ENCODE results near the gene TRPV4.

TRPV4 gene

DNA sequence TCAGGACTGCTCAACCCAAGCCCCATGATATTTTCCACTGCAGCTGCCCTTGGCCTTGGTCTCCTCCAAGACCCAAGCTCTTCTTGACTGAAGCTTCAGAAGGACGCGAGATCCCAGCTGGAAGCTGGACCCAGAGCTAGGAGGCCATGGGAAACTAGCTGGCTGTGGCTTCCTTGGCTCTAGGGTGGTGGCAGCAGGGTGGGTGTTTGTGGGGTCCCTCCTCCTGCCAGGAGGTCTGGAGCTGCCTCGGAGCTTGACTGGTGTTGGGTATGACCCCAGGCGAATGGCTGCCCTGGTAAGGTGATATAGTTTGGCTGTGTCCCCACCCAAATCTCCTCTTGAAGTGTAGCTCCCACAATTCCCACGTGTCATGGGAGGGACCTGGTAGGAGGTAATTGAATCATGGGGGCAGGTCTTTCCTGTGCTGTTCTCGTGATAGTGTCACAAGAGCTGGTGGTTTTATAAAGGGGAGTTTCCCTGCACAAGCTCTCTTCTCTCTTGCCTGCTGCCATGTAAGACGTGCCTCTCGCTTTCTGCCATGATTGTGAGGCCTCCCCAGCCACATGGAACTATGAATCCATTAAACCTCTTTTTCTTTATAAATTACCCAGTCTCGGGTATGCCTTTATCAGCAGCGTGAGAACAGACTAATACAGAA lies 51.4 kb downstream of the TRPV4 start:
- DNase-seq (ENCODE audit: low read depth in 2 of 2, low spot score in 1 of 2) = no peak

DNA sequence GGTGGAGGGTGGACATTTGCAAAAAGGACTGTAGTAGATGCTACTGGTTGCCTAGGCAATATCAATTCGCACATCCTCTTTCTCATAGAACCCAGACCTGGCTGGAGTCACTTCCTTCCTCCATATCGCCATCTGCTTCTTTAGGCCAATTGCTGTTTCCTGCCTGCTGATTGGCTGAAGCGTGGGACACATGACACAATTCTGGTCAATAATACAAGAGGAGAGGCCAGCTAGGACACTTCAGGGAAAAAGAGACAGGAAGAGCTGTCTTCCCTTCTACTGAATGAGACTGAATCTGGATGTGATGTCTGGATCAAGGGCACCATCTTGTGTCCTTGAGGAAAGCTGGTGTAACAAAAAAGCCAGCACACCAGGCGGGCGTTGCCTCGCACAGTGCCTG lies 53.8 kb downstream of the TRPV4 start:
- DNase-seq (ENCODE audit: low read depth in 2 of 2, low spot score in 1 of 2) = no peak

DNA sequence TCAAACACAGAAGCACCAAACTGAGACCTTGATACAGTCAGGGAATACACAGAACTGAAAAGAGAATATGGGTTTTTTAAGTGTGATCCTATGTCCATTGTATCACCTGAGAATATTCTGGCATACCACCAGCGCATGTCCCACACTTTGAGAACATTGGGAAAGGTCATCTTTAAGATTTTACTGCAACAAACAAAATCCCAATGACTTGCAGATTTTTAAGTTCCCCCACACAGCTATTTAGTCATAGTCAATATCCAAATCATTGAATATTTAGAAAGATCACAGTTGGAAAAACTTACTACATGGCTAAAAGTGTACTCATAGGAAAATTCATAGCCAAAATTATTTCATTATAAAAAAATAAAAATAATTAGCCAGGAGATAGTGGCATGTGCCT lies 54.5 kb downstream of the TRPV4 start:
- no peak for DNase-seq (ENCODE audit: low read depth in 2 of 2, low spot score in 1 of 2)

DNA sequence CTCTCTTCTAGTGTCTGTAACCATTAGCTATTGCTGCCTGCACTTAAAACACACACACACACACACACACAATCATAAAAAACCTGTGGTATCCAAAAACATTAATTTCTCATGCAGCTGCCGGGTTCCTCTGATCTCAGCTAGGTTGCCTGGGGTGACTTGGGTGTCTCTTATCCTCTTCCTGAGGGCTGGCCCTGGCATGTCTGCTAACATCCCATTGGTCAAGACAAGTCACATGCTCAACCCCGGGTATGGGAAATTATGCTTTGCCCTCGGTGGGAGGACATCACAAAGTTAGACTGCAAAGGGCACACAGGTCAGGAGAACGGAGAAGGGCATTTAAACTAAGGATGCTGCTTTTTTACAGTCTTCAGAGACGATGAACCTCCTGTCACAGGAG lies 55.7 kb downstream of the TRPV4 start:
- no peak for DNase-seq (ENCODE audit: low read depth in 2 of 2, low spot score in 1 of 2)

DNA sequence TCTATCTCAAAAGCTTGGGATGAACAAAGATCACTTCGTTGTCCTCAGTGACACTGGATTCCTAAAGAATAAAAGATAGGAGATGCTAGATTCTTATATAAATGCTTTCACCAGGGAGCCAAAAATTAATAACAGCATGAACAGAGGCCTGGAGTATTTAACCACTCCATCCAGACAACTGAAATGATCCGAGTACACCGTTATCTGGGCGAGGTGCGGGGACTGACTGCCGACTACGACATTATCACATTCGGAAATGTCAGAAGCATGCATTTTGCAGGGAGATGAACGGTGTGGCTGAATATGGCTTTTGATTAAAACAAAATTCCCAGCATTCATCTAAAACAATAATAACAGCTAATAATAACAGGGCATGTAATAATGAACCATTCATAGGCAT lies 56.6 kb downstream of the TRPV4 start:
- DNase-seq (ENCODE audit: low read depth in 2 of 2, low spot score in 1 of 2) = no peak

DNA sequence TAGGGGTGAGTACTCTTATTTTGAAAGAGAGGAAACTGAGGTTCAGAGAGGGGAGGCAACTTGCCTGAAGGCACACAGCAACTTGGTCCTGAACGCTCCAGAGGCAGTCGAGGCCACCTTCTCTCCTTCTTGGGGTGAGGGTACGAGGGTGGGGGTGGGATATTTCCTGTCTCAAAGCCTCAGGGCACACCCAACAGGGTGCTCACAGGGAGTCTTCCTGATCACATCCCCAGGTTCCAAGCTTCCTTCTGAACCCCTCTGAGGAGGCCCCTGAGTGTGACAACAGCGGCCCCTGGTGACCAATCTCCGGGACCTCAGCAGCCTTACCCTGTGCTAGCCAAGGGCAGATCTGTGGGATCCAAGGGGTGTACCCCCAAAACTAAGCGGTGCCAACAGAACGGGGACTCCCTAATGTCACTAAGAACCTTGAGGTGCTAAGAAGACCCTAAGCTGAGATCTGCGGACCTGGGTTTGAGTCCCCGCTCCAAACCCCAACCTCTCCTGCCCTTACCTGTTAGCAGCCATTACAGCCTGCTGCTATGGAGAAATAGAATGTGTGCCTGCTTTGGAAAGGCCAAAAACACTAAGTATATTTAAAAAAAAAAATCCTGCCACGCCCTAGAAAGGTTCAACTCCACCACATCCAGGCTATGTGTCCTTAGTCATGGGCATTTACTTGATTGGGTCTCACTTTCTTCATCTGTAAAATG lies 57.9 kb downstream of the TRPV4 start:
- DNase-seq (ENCODE audit: low read depth in 2 of 2, low spot score in 1 of 2) = peak; percentile 39 to 47

DNA sequence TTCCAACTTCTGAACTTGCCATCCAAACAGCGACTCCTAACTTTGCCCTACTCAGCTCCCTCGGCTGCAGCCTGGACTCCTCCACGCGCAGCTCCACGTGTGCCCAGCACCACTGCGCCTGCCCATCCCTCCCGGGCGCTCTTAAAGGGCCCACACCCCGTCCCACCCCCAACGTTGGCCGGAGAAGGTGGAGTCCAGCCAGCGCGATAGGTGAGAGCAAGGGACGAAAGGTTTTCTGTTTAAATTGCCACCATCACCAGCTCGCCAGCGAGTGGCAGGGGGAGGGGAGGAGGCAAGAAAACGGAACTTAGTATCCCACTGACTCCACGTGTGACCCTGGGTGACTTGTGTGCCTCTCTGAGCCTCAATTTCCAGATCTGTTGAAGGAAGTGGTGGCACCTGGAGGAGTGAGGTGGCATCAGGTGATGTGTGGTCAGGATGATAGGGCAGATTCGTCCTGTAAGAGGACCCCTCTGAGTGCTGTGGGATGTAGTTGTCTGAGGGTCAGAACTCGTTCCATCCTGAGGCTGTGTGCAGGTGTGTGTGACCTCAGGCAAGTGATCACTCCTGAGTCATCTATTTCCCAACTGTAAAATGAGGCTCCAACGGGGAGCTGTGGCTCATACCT lies 59.7 kb downstream of the TRPV4 start:
- DNase-seq (ENCODE audit: low read depth in 2 of 2, low spot score in 1 of 2) = no peak

DNA sequence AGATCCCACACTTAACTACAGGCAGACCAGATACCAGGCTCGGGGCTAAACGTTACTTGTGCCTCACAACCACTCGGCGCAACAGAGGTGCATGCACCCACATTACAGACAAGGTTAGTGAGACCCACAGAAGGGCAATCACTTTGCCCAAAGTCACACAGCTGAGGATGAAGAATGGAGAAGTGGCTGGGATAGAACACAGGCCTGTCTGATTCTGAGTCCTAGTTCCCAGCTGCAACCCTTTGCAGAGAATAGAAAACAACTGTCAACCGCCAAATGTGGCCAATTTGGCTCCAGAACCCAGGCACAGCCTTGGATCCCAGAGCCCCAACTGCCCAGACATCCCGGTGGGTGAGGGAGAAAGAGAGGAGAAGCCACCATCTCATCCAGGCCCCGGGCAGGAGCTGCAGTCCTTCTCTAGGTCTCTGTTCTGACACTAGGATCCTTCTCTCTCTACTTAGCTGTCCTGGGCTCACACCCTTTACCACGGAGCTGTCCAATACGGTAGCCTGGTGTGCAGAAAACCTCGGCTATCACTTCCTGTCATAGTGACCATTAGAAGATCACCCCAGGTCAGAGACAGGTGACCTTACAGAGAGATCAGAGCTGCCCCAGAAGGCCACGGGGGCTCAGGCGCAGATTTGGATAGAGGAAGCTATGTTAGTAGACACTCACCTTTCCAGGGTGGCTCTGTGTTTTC lies 60.4 kb downstream of the TRPV4 start:
- DNase-seq (ENCODE audit: low read depth in 2 of 2, low spot score in 1 of 2) = no peak

DNA sequence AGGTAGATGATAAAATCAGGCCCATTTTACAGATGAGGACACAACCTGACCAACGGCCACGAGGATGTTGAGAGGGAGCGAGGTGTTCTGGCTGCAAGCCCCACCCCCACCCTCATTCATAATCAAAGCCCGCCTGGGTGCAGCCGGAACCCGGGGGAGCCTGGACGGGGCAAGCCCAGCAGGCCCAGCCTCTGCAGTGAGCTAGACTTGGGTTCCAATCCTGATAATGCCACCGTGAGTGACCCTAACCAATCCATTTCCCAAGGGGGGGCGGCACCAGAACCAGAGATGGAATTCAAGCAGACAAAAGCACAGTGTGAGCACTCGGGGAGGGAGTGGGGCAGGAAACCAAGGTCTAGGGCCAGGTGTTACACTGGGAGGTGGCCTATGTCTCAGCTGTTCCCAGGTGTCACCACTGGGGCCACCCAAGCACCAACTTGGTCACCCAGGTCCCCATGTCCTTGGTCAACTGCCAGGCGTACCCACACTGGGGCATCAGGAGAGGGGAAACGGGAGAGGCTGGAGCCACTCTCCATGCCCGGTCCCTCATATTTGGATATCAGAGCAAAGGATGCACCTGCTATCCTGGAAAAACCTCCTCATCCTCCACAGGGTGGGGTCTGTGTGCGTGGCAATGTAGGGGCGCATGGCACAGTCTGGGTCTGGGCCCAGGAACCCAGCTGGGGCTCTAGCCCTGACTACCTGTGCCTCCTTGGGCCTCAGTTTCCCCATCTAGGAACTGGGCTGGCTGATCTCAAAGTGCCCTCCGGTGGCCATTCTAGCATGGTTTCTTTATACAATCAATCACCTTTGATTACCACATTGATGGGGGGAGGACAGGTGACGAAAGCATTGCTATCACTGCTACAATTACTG lies 61.2 kb downstream of the TRPV4 start:
- no peak for DNase-seq (ENCODE audit: low read depth in 2 of 2, low spot score in 1 of 2)

DNA sequence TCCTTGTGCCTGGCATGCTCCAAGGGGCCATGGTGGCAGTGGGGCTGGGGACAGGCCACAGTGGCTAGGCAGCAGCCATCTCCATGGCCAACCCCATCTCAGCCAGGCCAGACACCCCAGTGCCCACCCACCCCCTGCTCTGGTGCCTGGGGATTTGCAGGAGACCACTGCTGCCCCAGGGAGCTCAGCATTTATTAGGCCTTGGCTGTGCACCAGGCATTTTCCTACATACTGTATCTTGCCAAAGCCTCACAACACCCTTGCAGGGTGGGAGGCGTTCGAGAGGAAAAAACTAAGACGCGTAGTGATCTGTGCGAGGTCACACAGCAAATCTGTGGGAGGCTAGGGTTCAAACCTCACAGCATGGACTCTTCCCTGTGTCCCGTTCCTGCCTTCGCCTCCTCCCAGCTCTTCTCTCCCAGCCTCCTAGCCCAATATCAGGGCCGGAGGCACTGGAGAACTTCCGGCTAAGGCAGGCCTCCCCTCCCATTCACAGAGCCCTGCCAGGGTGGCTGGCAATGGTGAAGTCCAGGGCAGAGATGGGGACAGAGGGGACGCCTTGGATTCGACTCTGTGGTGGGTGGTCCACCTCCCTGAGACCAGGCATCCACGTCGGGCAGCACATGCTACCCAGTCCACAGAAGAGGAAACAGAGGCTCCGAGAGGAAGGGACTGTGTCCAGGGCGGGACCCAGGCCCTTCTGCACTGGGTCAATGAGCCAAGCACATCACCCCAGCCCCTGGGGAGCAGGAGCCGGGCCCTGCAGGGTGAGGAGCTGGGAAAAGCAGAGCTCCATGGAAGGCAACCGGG lies 62.1 kb downstream of the TRPV4 start:
- no peak for DNase-seq (ENCODE audit: low read depth in 2 of 2, low spot score in 1 of 2)

DNA sequence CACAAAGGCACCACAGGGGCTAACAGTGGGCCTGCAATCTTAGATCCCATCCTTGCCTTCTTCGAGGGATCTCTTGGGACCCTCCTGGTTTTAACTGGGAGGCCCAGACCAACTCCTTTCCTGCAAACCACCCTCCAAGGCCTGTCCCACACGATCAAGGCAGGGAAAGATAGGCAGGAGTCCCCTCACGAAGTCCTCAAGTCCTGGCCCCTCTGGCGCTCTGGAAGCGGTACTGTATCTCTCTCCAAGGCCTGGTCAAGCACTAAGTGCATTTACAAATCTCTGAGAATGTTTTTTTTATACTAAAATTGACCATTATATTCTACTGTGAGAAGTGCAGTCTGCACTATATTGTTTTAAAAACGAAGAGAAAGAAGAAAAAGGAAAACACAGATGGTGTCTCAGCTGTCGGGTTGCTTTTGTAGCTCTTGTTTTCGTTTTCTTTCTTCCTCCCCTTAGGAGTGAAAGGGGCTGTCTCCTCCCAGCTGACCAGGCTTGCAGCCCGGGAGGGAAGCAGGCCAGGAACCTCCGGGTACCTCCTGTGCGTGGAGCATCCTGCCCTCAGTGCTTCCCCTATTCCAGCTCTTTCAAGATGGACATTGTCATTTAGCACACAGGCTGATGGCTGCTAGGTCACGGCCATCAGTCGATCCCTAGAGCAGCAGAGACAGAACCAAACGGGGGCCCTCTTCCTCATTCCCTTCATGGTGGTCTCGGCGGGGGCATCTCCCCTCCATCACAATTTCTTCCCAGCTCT lies 62.9 kb downstream of the TRPV4 start:
- no peak for DNase-seq (ENCODE audit: low read depth in 2 of 2, low spot score in 1 of 2)

DNA sequence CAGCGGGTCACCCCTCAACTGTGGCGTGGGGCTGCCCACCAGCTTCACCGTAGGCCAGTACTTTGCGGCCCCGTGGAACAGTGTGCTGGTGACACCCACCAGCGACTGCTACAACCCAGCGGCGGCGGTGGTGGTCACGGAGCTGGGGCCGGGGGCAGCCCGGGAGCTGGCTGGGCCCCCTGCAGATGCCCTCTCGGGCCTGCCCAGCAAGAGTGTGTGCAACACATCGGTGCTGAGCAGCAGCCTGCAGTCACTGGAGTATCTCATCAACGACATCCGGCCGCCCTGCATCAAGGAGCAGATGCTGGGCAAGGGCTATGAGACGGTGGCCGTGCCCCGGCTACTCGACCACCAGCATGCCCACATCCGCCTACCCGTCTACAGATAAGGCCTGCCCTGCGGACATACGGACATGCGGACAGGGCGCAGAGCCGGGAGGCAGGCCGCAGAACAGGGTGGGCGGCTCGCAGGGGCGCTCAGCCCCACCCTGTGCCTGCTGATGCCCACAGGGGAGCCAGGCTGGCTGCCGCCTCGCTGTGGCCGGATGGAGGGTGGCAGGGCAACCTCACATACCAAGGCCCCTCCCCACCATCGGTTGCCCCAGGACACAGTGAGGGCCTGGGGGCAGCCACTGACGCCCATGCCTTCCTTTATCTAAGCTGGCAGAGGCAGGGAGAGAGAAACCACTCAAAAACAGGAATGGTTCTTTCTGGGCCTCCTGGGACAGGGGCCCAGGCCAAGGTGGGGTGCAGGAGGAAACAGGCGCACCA lies 64.1 kb downstream of the TRPV4 start:
- no peak for DNase-seq (ENCODE audit: low read depth in 2 of 2, low spot score in 1 of 2)

DNA sequence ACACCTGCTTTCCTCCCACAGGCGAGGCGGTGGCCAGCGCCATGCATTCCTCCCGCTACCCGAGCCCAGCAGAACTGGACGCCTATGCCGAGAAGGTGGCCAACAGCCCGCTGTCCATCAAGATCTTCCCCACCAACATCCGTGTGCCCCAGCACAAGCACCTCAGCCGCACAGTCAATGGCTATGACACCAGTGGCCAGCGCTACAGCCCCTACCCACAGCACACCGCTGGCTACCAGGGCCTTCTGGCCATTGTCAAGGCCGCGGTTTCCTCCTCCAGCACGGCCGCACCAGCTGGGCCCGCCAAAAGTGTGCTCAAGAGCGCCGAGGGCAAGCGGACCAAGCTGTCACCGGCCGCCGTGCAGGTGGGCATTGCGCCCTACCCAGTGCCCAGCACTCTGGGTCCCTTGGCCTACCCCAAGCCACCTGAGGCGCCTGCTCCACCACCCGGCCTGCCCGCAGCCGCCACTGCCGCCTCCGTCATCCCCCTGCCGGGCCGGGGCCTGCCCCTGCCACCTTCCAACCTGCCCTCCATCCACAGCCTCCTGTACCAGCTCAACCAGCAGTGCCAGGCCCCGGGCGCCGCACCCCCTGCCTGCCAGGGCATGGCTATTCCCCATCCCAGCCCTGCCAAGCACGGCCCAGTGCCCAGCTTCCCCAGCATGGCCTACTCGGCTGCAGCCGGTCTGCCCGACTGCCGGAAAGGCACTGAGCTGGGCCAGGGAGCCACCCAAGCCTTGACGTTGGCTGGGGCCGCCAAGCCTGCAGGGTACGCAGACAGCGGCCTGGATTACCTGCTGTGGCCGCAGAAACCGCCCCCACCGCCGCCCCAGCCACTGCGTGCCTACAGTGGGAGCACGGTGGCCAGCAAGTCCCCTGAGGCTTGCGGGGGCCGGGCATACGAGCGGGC lies 65.0 kb downstream of the TRPV4 start:
- no peak for DNase-seq (ENCODE audit: low read depth in 2 of 2, low spot score in 1 of 2)

DNA sequence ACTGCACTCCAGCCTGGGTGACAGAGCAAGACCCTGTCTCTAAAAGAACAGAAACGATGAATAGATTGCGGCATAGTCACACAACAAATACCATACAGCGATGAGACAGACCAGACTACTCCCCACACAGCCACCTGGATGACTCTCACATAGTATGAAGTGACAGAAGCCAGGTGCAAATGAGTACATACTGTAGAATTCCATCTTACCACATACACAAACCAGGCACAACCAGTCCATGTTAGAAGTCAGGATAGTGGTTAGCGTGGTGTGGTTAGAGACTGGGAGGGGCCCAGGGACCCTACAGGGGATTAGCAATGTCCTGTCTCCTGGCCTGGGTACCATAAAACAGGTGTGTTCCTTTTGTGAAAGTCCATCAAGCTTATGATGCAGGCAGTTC lies 65.7 kb downstream of the TRPV4 start:
- no peak for DNase-seq (ENCODE audit: low read depth in 2 of 2, low spot score in 1 of 2)

DNA sequence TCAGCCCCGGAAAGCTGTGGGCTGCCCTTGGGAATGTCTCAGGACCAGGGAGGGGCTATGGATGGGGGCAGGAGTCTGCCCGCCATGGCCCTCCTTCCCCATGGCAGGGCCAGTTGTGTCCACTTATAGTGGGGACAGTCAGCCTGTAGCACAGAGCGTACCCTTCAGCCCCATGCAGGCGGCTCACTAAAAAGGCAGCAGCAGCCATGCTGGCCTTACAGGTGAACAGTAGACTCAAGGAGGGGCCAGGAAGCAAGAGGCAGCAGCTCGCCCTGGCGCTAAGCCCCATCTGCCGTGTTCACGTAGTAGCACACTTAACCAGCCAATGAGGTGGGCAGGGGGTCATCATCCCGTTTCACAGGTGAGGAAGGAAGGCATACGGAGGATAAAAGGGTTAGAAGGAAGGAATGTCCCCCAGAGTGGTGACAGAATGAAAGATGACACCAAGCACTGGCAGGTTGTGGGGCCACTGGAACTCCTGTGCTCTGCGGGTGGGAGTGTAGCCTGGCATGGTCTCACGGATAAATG lies 66.9 kb downstream of the TRPV4 start:
- DNase-seq (ENCODE audit: low read depth in 2 of 2, low spot score in 1 of 2) = no peak

DNA sequence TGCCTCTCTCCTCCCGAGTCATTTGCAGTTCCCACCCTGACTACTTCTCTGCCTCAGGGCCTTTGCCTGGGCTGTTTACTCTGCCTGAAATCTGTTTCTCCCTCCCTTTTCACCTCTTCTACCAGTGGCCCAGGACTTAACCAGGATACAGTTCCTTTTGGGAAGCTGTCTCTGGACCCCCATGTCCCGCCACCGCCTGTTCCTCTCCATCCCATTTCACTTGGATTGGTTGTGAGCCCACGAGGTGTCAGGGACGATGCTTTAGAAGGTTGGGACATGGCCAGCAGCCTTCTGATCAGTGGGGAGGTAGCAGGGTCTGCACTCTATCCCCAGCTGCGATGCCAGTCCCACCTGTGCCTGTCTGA lies 67.8 kb downstream of the TRPV4 start:
- DNase-seq (ENCODE audit: low read depth in 2 of 2, low spot score in 1 of 2) = no peak

DNA sequence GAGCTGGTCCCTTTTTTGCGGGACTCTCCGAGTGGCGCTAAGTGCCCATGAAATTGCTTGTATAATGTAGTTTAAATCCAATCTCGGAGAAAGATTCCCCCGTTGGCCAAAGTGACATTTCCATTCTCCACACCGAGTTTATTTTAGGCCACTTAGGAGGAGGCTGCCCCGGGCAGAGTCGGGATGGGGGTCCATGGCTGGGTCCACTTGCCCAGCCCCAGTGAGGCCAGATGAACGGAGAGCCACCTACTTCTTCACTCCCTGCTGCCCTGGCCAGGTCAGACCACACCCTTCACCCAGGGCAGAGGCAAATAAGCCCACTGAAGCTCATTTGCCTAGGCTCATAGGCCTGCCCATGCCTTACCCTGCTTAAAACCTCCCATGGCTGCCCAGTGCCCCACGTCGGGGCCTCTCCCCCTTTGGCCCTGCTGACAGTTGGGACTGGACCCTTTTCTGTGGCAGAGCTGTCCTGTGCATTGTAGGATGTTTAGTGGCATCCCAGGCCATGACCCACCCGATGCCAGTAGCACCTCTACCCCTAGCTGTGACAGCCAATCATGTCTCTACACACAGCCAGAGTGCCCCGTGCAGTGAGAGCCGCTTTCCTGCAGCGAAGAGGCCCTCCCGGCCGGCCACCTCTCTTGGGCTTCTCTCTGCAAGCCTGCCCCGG lies 68.3 kb downstream of the TRPV4 start:
- no peak for DNase-seq (ENCODE audit: low read depth in 2 of 2, low spot score in 1 of 2)

Measured in stimulated activated CD8-positive, alpha-beta memory T cell treated with anti-CD3 and anti-CD28 coated beads, Interleukin-4, amount 100 ng/mL, for 1 hour (primary cell).